ENCODE results near the gene PLEKHM2. TPM values are rescaled to one million over a fixed set of nuclear protein-coding genes. Genes with fewer than 3 reads are reported as not detected.

PLEKHM2 gene, protein sequence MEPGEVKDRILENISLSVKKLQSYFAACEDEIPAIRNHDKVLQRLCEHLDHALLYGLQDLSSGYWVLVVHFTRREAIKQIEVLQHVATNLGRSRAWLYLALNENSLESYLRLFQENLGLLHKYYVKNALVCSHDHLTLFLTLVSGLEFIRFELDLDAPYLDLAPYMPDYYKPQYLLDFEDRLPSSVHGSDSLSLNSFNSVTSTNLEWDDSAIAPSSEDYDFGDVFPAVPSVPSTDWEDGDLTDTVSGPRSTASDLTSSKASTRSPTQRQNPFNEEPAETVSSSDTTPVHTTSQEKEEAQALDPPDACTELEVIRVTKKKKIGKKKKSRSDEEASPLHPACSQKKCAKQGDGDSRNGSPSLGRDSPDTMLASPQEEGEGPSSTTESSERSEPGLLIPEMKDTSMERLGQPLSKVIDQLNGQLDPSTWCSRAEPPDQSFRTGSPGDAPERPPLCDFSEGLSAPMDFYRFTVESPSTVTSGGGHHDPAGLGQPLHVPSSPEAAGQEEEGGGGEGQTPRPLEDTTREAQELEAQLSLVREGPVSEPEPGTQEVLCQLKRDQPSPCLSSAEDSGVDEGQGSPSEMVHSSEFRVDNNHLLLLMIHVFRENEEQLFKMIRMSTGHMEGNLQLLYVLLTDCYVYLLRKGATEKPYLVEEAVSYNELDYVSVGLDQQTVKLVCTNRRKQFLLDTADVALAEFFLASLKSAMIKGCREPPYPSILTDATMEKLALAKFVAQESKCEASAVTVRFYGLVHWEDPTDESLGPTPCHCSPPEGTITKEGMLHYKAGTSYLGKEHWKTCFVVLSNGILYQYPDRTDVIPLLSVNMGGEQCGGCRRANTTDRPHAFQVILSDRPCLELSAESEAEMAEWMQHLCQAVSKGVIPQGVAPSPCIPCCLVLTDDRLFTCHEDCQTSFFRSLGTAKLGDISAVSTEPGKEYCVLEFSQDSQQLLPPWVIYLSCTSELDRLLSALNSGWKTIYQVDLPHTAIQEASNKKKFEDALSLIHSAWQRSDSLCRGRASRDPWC
- total RNA-seq, result 10 to 100 TPM; 53.3 to 55.8 TPM

DNA sequence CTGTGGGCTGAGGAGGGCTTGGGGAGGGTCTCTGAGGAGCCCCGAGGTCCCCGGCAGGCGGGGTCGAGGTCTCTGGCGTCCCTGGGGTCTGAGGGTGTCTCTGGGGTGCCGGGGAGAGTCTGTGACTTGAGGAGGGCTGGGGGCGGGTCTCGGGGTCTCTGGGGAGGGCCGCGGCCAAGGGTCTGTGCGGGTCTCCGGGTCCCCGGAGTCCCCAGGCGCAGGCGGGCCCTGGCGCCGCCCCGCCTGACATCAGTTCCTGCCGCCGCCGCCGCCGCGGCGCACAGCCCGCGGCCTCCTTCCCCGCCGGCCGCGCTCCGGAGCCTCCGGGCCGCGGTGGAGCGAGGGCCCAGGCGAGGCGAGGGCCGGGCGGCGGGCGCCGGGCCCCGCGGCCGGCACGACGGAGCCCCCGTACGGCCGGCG, at the start of gene PLEKHM2:
PLEKHM2 (plus strand) TSS at position 279 of the 420 bp plus-strand sequence. CDS start 239 bp downstream, outside the sequence.

DNA sequence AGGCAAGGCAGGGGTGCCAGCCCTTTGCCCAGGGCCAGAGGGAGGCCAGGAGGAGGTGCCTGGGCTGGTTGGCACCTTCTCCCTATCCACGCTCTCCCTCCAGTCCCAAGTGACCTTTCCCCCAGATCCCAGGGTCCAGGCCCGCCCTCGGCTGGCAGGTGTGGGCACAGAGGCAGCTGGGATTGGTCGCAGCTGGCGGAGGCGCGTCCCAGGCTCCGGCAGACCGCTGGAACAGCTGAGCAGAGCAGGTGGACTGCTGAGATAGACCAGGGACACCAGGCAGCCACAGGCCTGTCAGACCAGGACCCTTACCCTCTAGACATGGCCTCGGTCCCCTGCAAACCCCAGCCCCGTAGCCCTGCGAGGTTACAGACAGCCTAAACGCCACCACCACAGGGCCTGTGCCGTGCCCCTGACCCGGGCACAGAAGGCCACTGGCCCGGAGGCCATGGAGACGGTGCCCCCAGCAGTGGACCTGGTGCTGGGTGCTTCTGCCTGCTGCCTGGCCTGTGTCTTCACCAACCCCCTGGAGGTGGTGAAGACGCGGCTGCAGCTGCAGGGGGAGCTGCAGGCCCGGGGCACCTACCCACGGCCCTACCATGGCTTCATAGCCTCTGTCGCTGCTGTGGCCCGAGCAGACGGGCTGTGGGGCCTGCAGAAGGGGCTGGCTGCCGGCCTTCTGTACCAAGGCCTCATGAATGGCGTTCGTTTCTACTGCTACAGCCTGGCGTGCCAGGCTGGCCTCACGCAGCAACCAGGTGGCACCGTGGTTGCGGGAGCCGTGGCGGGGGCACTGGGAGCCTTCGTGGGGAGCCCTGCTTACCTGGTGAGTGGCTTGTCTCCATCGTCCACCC, 52.1 kb downstream of the PLEKHM2 start, which contains the start of gene SLC25A34:
SLC25A34 (plus strand) TSS at position 221 of the 854 bp plus-strand sequence; CDS start at position 449, 228 bp downstream.

DNA sequence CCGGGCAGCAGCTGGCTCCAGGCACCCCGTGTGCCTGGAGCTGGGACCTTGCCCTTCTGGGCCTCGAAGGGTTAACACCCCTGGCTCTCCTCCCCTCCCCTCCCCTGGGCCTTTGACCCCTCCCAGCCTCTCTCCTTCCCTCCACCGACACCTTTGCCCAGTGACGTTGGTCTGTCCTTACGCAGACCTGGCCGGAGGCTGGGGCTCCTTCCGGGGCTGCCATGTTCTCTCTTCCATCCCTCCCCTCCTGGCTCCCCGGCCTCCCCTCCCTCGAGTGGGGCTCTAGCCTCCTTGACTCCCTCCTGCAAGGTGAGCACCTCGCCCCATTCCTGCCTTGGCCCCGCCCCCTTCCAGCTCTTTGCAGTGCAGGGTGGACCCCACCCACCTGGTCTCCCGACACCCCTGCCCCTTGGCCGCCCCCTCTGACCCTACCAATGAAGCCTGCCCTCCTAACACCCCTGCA, 58.2 kb downstream of the PLEKHM2 start, which contains the start of gene TMEM82:
TMEM82 (plus strand) TSS at position 161 of the 463 bp plus-strand sequence; CDS start at position 222, 61 bp downstream.

DNA sequence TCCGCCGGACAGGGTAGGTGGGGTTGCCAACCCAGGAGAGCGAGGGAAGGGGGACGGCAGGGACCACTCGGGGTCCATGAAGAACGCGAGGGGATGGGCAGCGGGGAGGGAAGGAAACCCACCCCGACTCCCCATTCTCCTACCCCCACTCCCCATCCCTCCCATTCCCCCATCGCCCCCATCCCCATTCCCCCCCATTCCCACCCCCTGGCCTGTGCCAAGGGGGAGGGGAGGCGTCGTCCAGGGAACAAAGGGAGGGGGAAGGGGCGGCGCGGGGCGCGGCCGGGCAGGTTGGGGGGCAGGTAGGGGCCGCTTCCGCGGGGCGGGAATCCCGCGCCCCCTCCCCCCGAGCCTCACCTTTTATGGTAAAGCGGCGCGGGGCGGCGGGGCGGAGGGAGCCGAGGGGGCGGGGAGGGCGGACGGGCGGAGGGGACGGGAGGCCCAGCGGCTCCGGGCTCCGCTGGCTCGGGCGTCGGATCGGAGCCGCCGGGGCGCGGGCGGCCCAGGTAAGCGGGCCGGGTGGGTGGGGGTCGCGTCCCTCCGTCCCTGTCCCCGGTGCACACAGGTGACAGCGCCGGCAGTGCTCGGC, 74.3 kb downstream of the PLEKHM2 start, which contains the start of gene FBLIM1:
FBLIM1 (plus strand) TSS at position 453 of the 589 bp plus-strand sequence. CDS start 6,189 bp downstream, outside the sequence.

Other genes starting within 250 kb of the PLEKHM2 start
- under 1 TPM in 1 of 2 experiments, not detected in 1; 0.38 TPM for gene CTRC, start 245.9 kb upstream of the PLEKHM2 start, total RNA-seq
- gene CELA2A, start 227.6 kb upstream of the PLEKHM2 start, total RNA-seq, result not detected
- gene CELA2B, start 208.2 kb upstream of the PLEKHM2 start, total RNA-seq, result not detected
- gene CASP9, start 160.1 kb upstream of the PLEKHM2 start, total RNA-seq, result 10 to 100 TPM; 18.6 to 19.0 TPM
- 10 to 100 TPM; 13.4 to 18.8 TPM for gene DNAJC16, start 157.5 kb upstream of the PLEKHM2 start, total RNA-seq
- 10 to 100 TPM; 15.7 to 15.9 TPM for gene AGMAT, start 99.3 kb upstream of the PLEKHM2 start, total RNA-seq
- gene DDI2, start 66.9 kb upstream of the PLEKHM2 start, total RNA-seq, result 10 to 100 TPM; 31.8 to 36.5 TPM
- 1 to 10 TPM; 1.9 to 2.1 TPM for gene SLC25A34, start 51.9 kb downstream of the PLEKHM2 start, total RNA-seq
- not detected for gene TMEM82, start 58.2 kb downstream of the PLEKHM2 start, total RNA-seq
- gene FBLIM1, start 74.5 kb downstream of the PLEKHM2 start, total RNA-seq, result not detected
- 1 to 10 TPM; 1.1 to 1.6 TPM for gene UQCRHL, start 123.3 kb downstream of the PLEKHM2 start, total RNA-seq
- 10 to 100 TPM; 57.1 to 63.7 TPM for gene SPEN, start 163.4 kb downstream of the PLEKHM2 start, total RNA-seq